ENCODE data around the gene FAM120B. TPM values are rescaled to one million over a fixed set of nuclear protein-coding genes. Genes with fewer than 3 reads are reported as not detected.

The FAM120B gene
- total RNA-seq, 3 donors from 2014 or later, result 28.8 to 35.0 (median 33.8) TPM

DNA sequence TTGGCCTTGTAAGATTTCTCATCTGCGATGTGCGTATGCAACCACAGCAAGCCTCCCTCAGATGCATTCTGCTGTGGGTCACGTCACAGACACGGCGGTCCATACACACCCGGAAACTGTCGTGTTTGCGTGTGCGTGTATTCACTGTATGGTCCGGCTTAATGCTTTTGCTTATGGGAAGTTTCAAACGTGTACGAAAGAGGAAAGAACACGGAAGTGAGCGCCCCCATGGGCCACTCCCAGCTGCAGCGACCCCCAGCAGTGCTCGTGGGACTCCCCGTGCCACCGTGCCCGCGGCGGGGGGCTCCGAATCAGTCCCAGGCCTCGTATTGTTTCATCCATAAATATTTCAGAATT is 25.9 kb upstream of the FAM120B start:
- H3K27me3 ChIP-seq, result no peaks in the 10 kb centered on the region
- TF ChIP-seq, protein P1, sequence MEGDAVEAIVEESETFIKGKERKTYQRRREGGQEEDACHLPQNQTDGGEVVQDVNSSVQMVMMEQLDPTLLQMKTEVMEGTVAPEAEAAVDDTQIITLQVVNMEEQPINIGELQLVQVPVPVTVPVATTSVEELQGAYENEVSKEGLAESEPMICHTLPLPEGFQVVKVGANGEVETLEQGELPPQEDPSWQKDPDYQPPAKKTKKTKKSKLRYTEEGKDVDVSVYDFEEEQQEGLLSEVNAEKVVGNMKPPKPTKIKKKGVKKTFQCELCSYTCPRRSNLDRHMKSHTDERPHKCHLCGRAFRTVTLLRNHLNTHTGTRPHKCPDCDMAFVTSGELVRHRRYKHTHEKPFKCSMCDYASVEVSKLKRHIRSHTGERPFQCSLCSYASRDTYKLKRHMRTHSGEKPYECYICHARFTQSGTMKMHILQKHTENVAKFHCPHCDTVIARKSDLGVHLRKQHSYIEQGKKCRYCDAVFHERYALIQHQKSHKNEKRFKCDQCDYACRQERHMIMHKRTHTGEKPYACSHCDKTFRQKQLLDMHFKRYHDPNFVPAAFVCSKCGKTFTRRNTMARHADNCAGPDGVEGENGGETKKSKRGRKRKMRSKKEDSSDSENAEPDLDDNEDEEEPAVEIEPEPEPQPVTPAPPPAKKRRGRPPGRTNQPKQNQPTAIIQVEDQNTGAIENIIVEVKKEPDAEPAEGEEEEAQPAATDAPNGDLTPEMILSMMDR (IDR thresholded peaks at IDR 0.05), result no peak
- TF ChIP-seq POLR2A (IDR thresholded peaks at IDR 0.05), result no peak
- TF ChIP-seq POLR2AphosphoS5 (IDR thresholded peaks at IDR 0.05), result no peak
- no peaks in the 10 kb centered on the region for H3K36me3 ChIP-seq
- H3K9me3 ChIP-seq, result no peaks in the 10 kb centered on the region
- DNase-seq (ENCODE audit: low spot score in 2 of 2), result no peak
- intact Hi-C loops (cut with DNase I; ENCODE audit: low total_unique reads), result no loop called here
- peak overlapping the region in 2 of 3 donors; percentile 44 to 59 for H3K4me3 ChIP-seq
- no peaks in the 10 kb centered on the region for H3K4me1 ChIP-seq
- peak overlapping the region in 1 of 2 donors; percentile 69 for H3K27ac ChIP-seq

DNA sequence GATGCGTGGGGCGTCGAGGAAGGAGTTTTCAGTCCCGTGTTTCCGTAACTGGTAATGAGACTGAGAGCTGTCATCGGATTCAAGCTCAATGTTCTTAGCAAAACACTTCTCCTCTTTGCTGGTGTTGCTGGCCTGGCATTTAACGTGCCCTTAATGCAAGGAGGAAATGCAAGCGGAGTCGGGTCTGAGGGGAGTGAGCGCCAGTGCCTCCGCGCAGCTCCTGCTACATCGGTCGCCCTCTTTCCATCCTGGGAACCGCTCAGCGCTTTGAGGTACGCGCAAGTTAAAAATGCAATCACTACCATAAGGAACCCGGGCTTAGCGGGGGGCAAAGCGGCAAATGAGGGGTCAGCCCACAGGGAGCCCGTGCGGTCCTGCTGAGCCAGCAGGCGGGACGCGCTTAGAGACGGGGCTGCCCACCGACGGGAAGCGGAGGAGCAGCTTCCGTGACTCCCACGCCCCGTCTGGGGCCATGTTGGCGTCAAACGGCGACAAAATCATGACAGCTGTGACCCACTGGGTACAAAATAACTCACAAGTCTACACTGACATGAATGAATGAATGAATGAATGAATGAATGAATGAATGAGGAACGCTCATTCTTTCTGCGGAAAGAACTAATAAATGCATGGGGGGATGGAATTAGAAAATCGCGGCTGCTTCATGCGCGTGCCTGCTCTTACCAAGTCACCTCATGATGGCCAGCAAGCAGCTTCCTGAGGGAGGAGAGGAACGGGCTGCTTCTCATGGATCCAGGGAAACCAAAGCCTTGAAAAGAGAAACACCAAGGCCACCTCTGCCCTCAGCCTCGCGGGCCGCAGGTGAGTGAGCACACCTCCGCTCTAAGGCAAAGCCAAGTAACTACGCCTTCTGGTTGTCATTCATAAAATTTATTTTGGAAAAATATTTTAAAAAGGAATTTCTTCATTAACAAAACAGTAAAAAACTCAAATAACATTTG is 24.9 kb upstream of the FAM120B start:
- no peaks in the 10 kb centered on the region for H3K27me3 ChIP-seq
- TF ChIP-seq POLR2A (IDR thresholded peaks at IDR 0.05) (no peak), POLR2AphosphoS5 (IDR thresholded peaks at IDR 0.05) (no peak)
- TF ChIP-seq, protein P1 (IDR thresholded peaks at IDR 0.05), result no peak

DNA sequence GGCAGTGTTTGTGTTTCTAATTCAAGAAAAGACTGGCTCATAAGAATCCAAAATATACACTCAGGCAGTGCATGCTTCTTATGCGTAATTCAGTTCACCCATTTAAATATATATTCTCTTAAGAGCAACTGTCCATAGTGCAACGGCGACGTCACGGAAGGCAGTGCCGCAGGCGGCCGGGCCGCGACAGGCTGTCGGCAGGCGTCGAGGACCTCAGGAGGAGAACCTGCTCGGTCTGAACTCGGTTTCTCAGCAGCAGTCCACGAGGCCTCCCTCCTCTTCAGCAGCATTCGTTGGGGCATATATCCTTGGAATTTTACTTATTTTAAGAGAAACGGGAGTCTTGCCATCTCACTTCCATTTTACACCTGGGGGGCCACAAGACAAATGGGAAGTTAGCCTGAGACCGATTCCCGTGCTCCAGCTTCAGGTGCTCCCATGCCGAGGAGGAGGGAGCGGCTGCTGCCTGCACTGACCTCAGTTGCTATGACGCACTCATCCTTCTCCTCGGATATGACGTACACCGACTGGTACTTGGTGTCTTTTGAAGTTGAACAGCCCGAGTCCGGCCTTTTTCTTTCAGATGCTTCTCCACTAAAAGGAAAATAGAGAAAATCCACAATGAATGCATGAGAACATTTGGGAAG is 23.9 kb upstream of the FAM120B start:
- intact Hi-C loops (cut with DNase I; ENCODE audit: low total_unique reads), result no loop called here
- TF ChIP-seq POLR2A (IDR thresholded peaks at IDR 0.05), result no peak
- TF ChIP-seq, protein P1 (IDR thresholded peaks at IDR 0.05), result no peak
- H3K27me3 ChIP-seq, result no peaks in the 10 kb centered on the region
- no peak for DNase-seq (ENCODE audit: low spot score in 2 of 2)
- peaks cover 0 to 5% of the 10 kb centered on the region in 2 donors for H3K4me1 ChIP-seq
- no peak overlapping the region for H3K4me3 ChIP-seq
- no peaks in the 10 kb centered on the region for H3K36me3 ChIP-seq
- no peaks in the 10 kb centered on the region for H3K9me3 ChIP-seq
- no peak overlapping the region for H3K27ac ChIP-seq

More for the DNA sequence above, 24.9 kb upstream of the FAM120B start:
- DNase-seq (ENCODE audit: low spot score in 2 of 2), result no peak
- intact Hi-C loops (cut with DNase I; ENCODE audit: low total_unique reads), result no loop called here
- Histone ChIP-seq H3K9me3 (no peaks in the 10 kb centered on the region), H3K4me1 (no peaks in the 10 kb centered on the region), H3K4me3 (no peak overlapping the region), H3K27ac (no peak overlapping the region), H3K36me3 (no peaks in the 10 kb centered on the region)

DNA sequence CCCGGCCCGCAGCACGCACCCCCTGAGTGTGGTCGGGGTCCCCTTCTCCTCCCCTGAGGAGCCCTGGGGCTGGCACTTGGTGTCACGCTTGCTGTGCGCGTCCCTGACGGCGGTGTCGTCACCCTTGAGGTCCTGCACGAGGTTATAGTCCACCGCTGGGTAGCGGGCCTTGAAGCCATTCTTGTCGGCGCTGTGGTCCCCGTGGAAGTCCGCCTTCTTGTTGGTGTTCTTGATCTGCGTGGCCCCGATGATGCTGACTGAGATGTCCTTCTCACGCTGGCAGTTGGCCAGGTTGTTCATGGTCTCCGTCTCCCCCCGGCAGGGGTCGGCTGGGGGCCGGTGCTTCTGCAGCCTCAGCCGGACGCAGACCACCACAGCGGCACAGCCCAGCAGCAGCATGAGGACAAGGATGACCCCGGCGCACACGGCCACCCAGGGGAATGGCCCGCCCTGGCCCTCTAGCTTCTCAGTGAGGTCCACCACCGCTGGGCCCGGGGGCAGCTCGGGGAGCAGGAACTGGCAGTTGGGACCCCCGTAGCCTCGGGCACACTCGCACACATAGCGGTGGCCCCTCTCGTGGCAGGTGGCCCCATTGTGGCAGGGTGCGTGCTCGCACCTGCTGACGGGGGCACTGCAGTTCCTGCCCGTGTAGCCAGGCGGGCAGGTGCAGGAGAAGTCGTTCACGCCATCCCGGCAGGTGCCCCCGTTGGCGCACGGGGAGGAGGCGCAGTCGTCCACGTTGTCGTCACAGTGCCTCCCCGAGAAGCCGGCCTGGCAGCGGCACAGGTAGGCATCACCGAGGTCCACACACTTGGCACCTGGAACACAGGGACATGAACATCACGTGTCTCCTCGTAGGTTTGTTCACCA is 23.1 kb upstream of the FAM120B start:
- Histone ChIP-seq H3K9me3 (no peaks in the 10 kb centered on the region), H3K27me3 (no peaks in the 10 kb centered on the region), H3K4me1 (peaks cover 0 to 5% of the 10 kb centered on the region in 2 donors), H3K4me3 (no peak overlapping the region), H3K27ac (no peak overlapping the region), H3K36me3 (no peaks in the 10 kb centered on the region)
- intact Hi-C loops (cut with DNase I; ENCODE audit: low total_unique reads), result no loop called here
- TF ChIP-seq, protein P1 (IDR thresholded peaks at IDR 0.05), result no peak
- TF ChIP-seq POLR2A (IDR thresholded peaks at IDR 0.05) (no peak), POLR2AphosphoS5 (IDR thresholded peaks at IDR 0.05) (no peak)
- no peak for DNase-seq (ENCODE audit: low spot score in 2 of 2)

All from breast epithelium (tissue), 4 donors.